Globus pallidus (tissue), 1 donor: ENCODE data around the gene CCDC141.

ENCODE experiments used
- DNase-seq: peaks from one replicate; pipeline ENCODE4 v3.0.0-alpha.2; 2015; ENCODE audit warnings: low spot score

Gene CCDC141

GRCh38 chr2:178828486-178828881, 221.5 kb downstream of the CCDC141 start:
- no peak for DNase-seq

GRCh38 chr2:178827739-178828485, 222.0 kb downstream of the CCDC141 start:
- no peak for DNase-seq

GRCh38 chr2:178827111-178827510, 222.8 kb downstream of the CCDC141 start:
- no peak for DNase-seq

GRCh38 chr2:178825183-178825582, 224.8 kb downstream of the CCDC141 start:
- DNase-seq, result no peak

- DNase-seq, result no peak
Measured at GRCh38 chr2:178824181-178824580, 225.8 kb downstream of the CCDC141 start.

GRCh38 chr2:178819992-178820391, 229.9 kb downstream of the CCDC141 start:
- DNase-seq, result no peak

- no peak for DNase-seq
Measured at GRCh38 chr2:178819147-178819875, 230.6 kb downstream of the CCDC141 start.

- no peak for DNase-seq
Measured at GRCh38 chr2:178811901-178812300, 238.0 kb downstream of the CCDC141 start.

GRCh38 chr2:178811045-178811444, 238.9 kb downstream of the CCDC141 start:
- no peak for DNase-seq

- no peak for DNase-seq
Measured at GRCh38 chr2:178810422-178810821, 239.5 kb downstream of the CCDC141 start.

GRCh38 chr2:178807227-178808008, 242.5 kb downstream of the CCDC141 start, which contains the start of gene TTN:
Gene TTN (minus strand): TSS chr2:178807423. CDS start chr2:178804642, 2,781 bp downstream.
- no peak for DNase-seq

GRCh38 chr2:178806543-178806942, 243.4 kb downstream of the CCDC141 start:
- no peak for DNase-seq

GRCh38 chr2:178805457-178805856, 244.5 kb downstream of the CCDC141 start:
- no peak for DNase-seq

GRCh38 chr2:178804791-178805190, 245.1 kb downstream of the CCDC141 start:
- no peak for DNase-seq

GRCh38 chr2:178800510-178800909, 249.4 kb downstream of the CCDC141 start:
- DNase-seq, result no peak

- DNase-seq, result no peak
Measured at GRCh38 chr2:178799305-178799704, 250.6 kb downstream of the CCDC141 start.

GRCh38 chr2:178796079-178796677, 253.8 kb downstream of the CCDC141 start:
- peak; percentile 26 for DNase-seq

GRCh38 chr2:178787934-178788333, 262.0 kb downstream of the CCDC141 start:
- DNase-seq, result no peak

- DNase-seq, result no peak
Measured at GRCh38 chr2:178787155-178787554, 262.8 kb downstream of the CCDC141 start.

GRCh38 chr2:178783889-178784288, 266.0 kb downstream of the CCDC141 start:
- DNase-seq, result no peak

GRCh38 chr2:178782236-178782635, 267.7 kb downstream of the CCDC141 start:
- DNase-seq, result no peak
